Stimulated activated CD8-positive, alpha-beta memory T cell treated with anti-CD3 and anti-CD28 coated beads, Interleukin-15, amount 100 ng/mL, for 48 hours (primary cell): ENCODE results near the gene SCN2A.
"Not testable (repeated sequence)": the region's sequence is repeated elsewhere in the genome, so short reads cannot be mapped to it uniquely, and the experiment has no call there.

Experiments used
- DNase-seq, 2 donors: peaks; one replicate each; pipeline ENCODE4 v3.0.0-alpha.2; 2020; ENCODE audit warnings: low read depth in 2 of 2

SCN2A gene

GRCh38 chr2:165251366-165251765, 12.2 kb downstream of the SCN2A start:
- DNase-seq: no peak

- DNase-seq: no peak
Observed at GRCh38 chr2:165253178-165253577, 14.0 kb downstream of the SCN2A start.

- DNase-seq: no peak
Observed at GRCh38 chr2:165256618-165257017, 17.4 kb downstream of the SCN2A start.

DNA sequence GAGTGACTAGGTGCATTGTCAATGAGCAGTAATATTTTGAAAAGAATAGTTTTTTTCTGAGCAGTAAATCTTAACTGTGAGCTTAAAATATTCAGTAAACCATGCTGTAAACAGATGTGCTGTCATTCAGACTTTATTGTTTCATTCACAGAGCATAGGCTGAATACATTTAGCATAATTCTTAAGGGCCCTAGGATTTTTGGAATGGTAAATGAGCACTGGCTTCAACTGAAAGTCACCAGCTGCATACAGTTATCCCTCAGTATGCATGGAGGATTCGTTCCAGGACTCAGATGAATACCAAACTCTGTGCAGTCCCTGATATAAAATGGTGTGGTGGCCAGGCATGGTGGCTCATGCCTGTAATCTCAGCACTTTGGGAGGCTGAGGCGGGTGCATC, 21.1 kb downstream of the SCN2A start:
- DNase-seq: not testable (repeated sequence)

DNA sequence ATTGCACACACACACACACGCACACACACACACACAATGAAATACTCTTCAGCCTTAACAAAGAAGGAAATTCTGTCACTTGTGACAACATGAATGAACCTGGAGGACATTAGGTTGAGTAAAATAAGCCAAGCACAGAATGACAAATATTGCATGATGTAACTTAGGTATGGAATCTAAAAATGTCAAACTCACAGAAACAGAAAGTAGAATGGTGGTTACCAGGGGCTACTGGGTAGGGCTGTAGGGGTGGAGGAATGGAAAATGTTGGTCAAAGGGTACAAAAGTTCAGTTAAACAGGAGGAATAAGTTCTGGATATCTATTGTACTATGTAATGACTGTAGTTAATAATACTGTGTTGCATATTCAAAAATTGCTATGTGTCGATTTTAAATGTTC, 29.5 kb downstream of the SCN2A start:
- peak in 1 of 2 donors; percentile 1 for DNase-seq

DNA sequence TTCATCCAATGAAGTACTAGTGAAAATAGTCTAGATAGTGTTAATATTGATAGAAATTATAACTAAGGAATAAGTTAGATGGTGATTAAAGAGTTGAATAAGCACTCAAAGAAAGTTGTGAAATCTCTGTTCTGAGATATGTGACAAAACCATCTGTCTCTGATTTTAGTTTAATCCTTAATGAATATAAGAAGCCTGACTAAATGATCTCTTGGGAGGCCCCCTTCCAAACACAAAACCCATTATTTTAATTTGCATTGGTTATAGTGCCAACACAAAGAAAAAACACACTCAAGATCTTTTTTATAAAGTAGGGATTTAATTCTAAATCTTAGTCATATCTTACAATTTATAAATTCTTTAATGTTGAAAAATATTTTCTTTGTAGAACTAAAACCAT, 34.0 kb downstream of the SCN2A start:
- DNase-seq: no peak

DNA sequence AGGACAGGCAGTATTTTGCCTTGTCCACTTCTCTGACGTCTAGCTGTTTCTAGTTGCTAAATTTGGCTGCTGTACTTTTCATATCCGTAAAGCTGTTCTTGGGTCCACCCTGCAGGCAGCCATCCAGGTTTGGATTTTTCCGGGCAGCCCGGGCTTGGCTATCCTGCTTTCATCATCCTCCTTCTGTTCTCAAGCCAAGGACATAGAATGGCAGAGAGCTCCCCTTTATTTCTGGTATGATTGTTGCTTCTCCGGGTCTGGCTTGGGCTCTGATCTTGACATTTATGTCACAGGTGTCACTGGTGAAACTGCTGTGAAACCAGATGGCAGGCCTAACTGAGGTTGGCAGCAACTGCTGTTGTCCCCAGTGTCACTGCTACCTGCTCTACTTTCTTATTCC, 35.5 kb downstream of the SCN2A start:
- no peak for DNase-seq

GRCh38 chr2:165275932-165276331, 36.7 kb downstream of the SCN2A start:
- no peak for DNase-seq

DNA sequence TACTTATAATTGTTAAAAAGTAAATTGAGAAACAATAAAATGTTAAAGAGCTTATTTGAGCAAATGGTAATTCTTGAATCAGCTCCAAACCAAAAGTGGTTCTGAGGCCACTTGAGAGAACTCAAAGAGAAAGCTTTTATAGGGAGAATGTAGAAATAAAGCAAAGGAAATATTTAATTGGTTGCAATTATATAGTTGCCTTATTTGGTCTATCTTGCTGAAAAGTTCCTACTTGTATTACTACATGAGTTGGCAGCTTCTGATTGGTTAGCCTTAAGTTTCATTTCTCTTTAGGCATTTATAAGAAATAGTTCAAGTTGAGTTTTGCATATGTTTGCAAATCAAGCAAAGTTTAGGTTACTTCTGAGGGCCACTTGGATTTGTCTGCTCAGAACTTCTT, 38.1 kb downstream of the SCN2A start:
- DNase-seq: no peak

- DNase-seq: no peak
Observed at GRCh38 chr2:165277860-165278656, 38.8 kb downstream of the SCN2A start.

GRCh38 chr2:165280356-165280755, 41.1 kb downstream of the SCN2A start:
- no peak for DNase-seq

GRCh38 chr2:165281387-165281786, 42.2 kb downstream of the SCN2A start:
- DNase-seq: no peak

DNA sequence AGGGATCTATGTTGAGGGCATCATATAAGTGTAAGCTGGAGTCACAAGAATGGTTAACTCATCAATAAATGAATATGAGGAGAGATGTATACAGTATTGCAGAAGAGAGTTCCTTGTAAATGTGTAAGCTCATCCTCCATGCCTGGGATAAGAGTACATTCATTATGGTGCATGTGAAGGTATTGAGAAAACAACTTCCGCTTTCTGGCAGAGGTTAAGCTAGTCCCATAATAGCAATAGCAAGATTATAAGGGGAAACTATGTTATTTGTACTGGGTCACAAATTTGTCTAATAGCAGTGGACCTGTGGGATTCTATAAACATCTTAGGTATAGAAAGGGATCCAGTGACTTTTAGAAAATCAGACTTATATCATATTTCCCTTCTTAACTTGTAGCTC, 44.1 kb downstream of the SCN2A start:
- DNase-seq: no peak

- DNase-seq: no peak
Observed at GRCh38 chr2:165287094-165287778, 48.0 kb downstream of the SCN2A start.

GRCh38 chr2:165289069-165289468, 49.9 kb downstream of the SCN2A start:
- no peak for DNase-seq

DNA sequence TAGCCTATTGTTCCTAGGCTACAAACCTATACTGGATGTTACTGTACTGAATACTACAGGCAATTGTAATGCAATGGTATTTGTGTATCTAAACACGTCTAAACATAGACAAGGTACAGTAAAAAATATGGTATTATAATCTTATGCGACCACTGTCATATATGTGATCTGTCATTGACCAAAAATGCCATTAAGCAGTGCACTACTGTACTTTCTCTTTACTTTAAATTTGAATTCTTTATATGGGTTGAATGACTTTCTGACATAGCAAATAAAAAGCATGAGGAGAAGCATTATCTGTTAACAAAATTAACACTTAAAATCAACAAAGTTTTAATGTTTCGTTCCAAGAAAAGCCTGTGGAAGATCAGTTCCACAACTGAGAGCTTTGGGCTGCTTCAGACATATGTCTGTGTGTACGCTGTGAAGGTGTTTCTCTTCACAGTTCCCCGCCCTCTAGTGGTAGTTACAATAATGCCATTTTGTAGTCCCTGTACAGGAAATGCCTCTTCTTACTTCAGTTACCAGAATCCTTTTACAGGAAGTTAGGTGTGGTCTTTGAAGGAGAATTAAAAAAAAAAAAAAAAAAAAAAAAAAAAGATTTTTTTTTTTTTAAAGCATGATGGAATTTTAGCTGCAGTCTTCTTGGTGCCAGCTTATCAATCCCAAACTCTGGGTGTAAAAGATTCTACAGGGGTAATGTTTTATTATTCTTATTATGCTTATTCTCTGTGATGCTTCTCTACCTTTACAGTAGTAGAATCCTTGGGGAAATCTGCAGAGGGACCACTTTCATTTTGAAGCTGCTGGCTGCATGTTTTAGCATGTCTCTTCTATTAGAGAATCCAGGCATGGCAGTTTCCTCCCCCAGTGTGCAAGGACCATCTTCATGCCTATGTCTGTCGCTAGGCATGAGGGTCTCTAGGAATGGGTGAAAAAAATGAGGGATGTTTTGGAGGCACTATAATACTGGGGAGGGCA, 54.5 kb downstream of the SCN2A start:
- peak in 1 of 2 donors; percentile 4 for DNase-seq

GRCh38 chr2:165294912-165295311, 55.7 kb downstream of the SCN2A start:
- DNase-seq: no peak

- DNase-seq: no peak
Observed at GRCh38 chr2:165295643-165296042, 56.4 kb downstream of the SCN2A start.

DNA sequence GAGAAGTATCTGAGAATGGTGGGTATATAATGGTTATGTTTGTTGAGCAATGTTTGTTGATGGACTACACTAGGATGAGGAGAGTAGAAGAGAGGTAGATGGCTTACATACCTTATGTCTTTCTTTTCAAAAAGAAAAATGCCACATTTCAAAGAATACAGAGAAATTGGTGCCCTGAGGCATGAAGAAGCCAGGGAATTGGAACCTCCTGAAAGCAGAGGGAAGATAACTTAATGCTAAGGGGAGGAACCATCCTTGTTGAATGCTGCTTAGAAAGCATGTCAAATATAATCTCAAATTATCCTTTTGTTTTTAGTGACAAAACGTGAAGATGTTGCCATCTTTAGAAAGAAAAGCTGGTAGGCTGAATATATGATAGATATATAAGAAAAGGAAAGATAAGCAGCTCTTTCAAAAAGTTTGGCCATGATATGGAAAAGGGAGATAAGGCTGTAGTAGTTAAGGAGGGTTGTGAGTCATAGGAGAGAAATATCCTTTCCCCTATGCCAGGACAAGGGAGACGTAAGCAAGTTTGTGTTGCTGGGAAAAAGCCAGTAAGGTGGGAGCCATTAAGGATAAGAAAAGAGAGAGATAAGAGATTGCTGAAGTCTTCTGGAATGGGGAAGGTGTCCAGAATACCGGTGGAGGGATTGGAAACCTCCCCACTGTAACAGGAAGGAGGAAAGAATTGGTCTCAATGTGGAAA, 66.3 kb downstream of the SCN2A start:
- no peak for DNase-seq

- DNase-seq: no peak
Observed at GRCh38 chr2:165307317-165307716, 68.1 kb downstream of the SCN2A start.

DNA sequence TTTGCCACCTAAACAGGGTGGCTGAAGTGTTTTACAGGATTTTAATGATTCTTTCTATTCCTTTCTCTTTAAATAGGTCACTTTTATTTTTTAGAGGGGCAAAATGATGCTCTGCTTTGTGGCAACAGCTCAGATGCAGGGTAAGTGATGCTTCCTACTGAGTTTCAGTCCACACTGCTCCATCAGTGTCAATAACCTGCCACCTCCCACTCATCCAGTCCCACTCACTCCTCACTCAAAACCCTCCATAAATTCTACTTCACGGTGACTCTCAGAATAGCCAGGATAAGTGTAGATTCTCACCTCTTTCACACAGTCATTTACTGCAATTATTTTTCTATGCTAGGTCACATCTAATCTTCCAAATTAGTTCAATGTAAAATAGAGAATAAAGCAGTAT, 72.7 kb downstream of the SCN2A start:
- DNase-seq: no peak

- no peak for DNase-seq
Observed at GRCh38 chr2:165312999-165313398, 73.8 kb downstream of the SCN2A start.
